Measurements from ENCODE around the gene PTH2. TPM values are rescaled to one million over a fixed set of nuclear protein-coding genes. Genes with fewer than 3 reads are reported as not detected.
A peak's percentile ranks its signal among the peaks of the same experiment; 100 is the strongest.

Gene PTH2
- total and polyA plus RNA-seq, 2 donors (not counting 1 experiment from before 2014, with no cell fraction given) = not detected

DNA sequence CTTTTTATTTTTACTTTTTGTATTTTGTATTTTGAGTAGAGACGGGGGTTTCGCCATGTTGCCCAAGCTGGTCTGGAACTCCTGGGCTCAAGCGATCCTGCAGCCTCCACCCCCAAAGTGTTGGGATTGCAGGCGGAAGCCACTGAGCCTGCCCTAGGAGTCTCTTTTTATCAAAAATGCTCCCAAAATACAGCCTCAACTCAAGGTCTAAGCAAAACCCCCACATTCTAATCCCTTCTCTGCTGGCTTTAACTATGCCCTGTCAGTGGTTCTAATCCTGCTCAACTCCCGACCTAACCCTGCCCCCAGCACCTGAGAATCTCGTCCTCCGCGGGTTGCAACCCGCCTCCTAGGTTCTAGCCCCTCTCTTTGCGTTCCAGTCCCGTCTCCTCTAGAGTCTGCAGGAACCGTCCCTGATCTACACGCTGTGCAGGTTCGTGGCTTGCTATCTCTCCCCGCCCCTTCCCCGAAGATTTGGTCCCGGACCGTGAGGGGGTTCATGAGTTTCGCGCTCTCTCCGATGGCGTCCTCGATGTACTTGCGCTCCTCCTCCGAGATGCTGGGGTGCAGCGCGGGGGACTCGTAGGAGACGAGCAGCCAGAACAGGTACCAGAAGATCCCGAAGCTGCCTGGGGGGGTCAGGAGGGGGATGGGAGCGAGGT lies 10.1 kb upstream of the PTH2 start:
- TF ChIP-seq, protein P1, sequence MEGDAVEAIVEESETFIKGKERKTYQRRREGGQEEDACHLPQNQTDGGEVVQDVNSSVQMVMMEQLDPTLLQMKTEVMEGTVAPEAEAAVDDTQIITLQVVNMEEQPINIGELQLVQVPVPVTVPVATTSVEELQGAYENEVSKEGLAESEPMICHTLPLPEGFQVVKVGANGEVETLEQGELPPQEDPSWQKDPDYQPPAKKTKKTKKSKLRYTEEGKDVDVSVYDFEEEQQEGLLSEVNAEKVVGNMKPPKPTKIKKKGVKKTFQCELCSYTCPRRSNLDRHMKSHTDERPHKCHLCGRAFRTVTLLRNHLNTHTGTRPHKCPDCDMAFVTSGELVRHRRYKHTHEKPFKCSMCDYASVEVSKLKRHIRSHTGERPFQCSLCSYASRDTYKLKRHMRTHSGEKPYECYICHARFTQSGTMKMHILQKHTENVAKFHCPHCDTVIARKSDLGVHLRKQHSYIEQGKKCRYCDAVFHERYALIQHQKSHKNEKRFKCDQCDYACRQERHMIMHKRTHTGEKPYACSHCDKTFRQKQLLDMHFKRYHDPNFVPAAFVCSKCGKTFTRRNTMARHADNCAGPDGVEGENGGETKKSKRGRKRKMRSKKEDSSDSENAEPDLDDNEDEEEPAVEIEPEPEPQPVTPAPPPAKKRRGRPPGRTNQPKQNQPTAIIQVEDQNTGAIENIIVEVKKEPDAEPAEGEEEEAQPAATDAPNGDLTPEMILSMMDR (conservative IDR thresholded peaks at IDR 0.05 in 1 of 2, IDR thresholded peaks at IDR 0.05 in 1 of 2; ENCODE audit: low read depth in 1 of 2, low read length in 2 of 2) = no peak
- peak; percentile 79 for TF ChIP-seq EZH2 (IDR thresholded peaks at IDR 0.05; ENCODE audit: low read length, missing control alignments)
- no peak overlapping the region for H3K4me2 ChIP-seq (ENCODE audit: extremely low read depth, insufficient read depth, low read length)
- no peak overlapping the region for H3K27ac ChIP-seq (ENCODE audit: insufficient read depth, low read length)
- H3K9me3 ChIP-seq (ENCODE audit: control insufficient read depth, insufficient read depth, low read depth, low read length) = no peaks in the 10 kb centered on the region
- no peaks in the 10 kb centered on the region for H3K4me1 ChIP-seq (ENCODE audit: control insufficient read depth, extremely low read depth, insufficient read depth, low read length)
- H3K27me3 ChIP-seq (ENCODE audit: control insufficient read depth, insufficient read depth, low read length) = peaks cover 77% of the 10 kb centered on the region
- no peak overlapping the region for H3K4me3 ChIP-seq (replicated peaks in 1 of 4; ENCODE audit: control extremely low read depth in 1 of 4, insufficient read depth in 1 of 4, low read depth in 3 of 4, low read length in 4 of 4)
- no peak overlapping the region for H2AFZ ChIP-seq (ENCODE audit: low read length)
- H3K79me2 ChIP-seq (ENCODE audit: control insufficient read depth, insufficient read depth, low read length) = no peaks in the 10 kb centered on the region
- H3K9ac ChIP-seq (ENCODE audit: insufficient read depth, low read length) = no peak overlapping the region
- H3K36me3 ChIP-seq (ENCODE audit: control insufficient read depth, insufficient read depth, low read length) = no peaks in the 10 kb centered on the region
- no peaks in the 10 kb centered on the region for H4K20me1 ChIP-seq (ENCODE audit: control insufficient read depth, extremely low read depth, insufficient read depth, low read length)
- no peak for DNase-seq (ENCODE audit: low read depth in 2 of 2)

DNA sequence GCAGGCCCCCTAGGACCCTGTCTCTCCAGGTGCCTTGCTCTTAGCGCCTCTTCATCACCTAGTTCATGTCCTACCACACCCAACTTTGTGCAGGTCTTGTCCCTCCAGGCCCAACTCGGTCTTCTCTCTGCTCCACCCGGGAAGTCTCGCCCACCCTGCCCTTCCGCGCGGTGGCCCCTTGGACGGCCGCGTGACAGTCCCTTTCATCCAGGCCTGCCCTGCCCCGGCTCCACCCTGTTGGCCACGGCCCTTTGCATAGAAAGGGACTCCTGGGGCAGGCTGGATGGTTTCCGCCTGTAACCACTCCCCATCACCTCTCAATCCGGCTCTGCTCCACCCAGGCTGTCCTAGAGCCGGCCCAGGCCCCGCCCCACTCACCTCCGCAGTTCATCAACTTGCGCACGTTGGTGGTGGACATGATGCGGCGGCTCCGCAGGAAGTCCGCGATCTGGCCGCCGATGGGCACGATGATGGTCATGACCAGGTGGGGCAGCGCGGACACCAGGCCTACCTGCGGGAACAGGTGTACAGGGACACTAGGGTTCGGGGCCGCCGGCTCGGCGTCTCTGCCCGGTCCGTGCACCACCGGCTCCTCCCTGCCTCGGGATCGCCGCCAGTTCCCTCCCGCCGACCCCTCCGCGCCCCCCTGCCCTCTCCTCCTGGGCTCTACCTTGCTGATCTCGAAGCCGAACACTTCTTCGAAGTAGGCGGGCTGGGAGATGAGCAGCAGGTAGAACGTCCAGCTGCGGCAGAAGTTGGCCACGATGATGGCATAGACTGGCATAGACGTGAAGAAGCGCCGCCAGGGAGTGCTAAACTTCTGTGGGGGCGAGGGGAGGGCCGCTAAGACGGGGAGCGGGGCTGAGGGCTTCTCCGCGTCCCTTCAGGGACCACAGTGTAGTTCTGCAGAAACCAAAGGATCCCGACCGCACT lies 9.2 kb upstream of the PTH2 start:
- TF ChIP-seq EZH2 (IDR thresholded peaks at IDR 0.05; ENCODE audit: low read length, missing control alignments) = no peak
- TF ChIP-seq, protein P1 (conservative IDR thresholded peaks at IDR 0.05 in 1 of 2, IDR thresholded peaks at IDR 0.05 in 1 of 2; ENCODE audit: low read depth in 1 of 2, low read length in 2 of 2) = no peak
- Histone ChIP-seq H3K4me3 (replicated peaks in 1 of 4; ENCODE audit: control extremely low read depth in 1 of 4, insufficient read depth in 1 of 4, low read depth in 3 of 4, low read length in 4 of 4) (no peak overlapping the region), H3K27ac (ENCODE audit: insufficient read depth, low read length) (no peak overlapping the region), H2AFZ (ENCODE audit: low read length) (no peak overlapping the region), H3K79me2 (ENCODE audit: control insufficient read depth, insufficient read depth, low read length) (no peaks in the 10 kb centered on the region), H3K4me2 (ENCODE audit: extremely low read depth, insufficient read depth, low read length) (no peak overlapping the region), H3K27me3 (ENCODE audit: control insufficient read depth, insufficient read depth, low read length) (peaks cover 74% of the 10 kb centered on the region), H3K9me3 (ENCODE audit: control insufficient read depth, insufficient read depth, low read depth, low read length) (no peaks in the 10 kb centered on the region), H4K20me1 (ENCODE audit: control insufficient read depth, extremely low read depth, insufficient read depth, low read length) (no peaks in the 10 kb centered on the region), H3K9ac (ENCODE audit: insufficient read depth, low read length) (no peak overlapping the region), H3K36me3 (ENCODE audit: control insufficient read depth, insufficient read depth, low read length) (no peaks in the 10 kb centered on the region), H3K4me1 (ENCODE audit: control insufficient read depth, extremely low read depth, insufficient read depth, low read length) (no peaks in the 10 kb centered on the region)
- no peak for DNase-seq (ENCODE audit: low read depth in 2 of 2)

DNA sequence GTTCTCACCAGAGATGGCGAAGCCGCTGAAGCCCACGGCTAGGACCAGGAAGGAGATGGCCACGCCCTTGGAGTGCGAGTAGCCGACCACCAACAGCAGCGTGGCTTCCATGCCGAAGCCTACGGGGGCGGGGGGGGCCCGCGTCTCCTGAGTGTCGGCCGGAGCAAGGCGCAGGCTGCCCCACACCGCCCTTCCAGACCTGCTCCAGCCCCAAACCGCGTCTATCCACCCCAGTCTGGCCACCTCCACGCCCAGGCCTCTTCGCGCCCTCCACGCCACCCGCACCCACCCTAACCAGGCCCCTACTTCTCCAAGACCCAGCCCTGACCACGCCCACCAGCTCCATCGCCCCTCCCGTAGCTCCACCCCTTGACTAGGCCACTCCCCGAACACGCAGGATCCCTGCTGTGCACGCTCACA lies 8.1 kb upstream of the PTH2 start:
- Histone ChIP-seq H3K9ac (ENCODE audit: insufficient read depth, low read length) (no peak overlapping the region), H3K27ac (ENCODE audit: insufficient read depth, low read length) (no peak overlapping the region), H3K4me3 (replicated peaks in 1 of 4; ENCODE audit: control extremely low read depth in 1 of 4, insufficient read depth in 1 of 4, low read depth in 3 of 4, low read length in 4 of 4) (no peak overlapping the region), H3K79me2 (ENCODE audit: control insufficient read depth, insufficient read depth, low read length) (no peaks in the 10 kb centered on the region), H4K20me1 (ENCODE audit: control insufficient read depth, extremely low read depth, insufficient read depth, low read length) (no peaks in the 10 kb centered on the region), H3K9me3 (ENCODE audit: control insufficient read depth, insufficient read depth, low read depth, low read length) (no peaks in the 10 kb centered on the region), H2AFZ (ENCODE audit: low read length) (no peak overlapping the region), H3K4me1 (ENCODE audit: control insufficient read depth, extremely low read depth, insufficient read depth, low read length) (no peaks in the 10 kb centered on the region), H3K4me2 (ENCODE audit: extremely low read depth, insufficient read depth, low read length) (no peak overlapping the region), H3K36me3 (ENCODE audit: control insufficient read depth, insufficient read depth, low read length) (no peaks in the 10 kb centered on the region), H3K27me3 (ENCODE audit: control insufficient read depth, insufficient read depth, low read length) (peaks cover 80% of the 10 kb centered on the region)
- DNase-seq (ENCODE audit: low read depth in 2 of 2) = no peak
- TF ChIP-seq, protein P1 (conservative IDR thresholded peaks at IDR 0.05 in 1 of 2, IDR thresholded peaks at IDR 0.05 in 1 of 2; ENCODE audit: low read depth in 1 of 2, low read length in 2 of 2) = no peak
- TF ChIP-seq EZH2 (IDR thresholded peaks at IDR 0.05; ENCODE audit: low read length, missing control alignments) = no peak
